NCI-H2107 treated with DMSO at 0.1 percent for 48 hours (cell line): ENCODE data around the gene C22orf23.

Experiments used
- DNase-seq: peaks from one replicate; lab custom pipeline; 2025; ENCODE audit not compliant: unreplicated experiment; lab: John Stamatoyannopoulos, UW

C22orf23 gene

GRCh38 chr22:37926771-37927636 lies 26.4 kb downstream of the C22orf23 start:
- DNase-seq: no peak

- DNase-seq: no peak
Measured at GRCh38 chr22:37926358-37926757, 27.0 kb downstream of the C22orf23 start.

- no peak for DNase-seq
Measured at GRCh38 chr22:37925767-37926166, 27.6 kb downstream of the C22orf23 start.

- no peak for DNase-seq
Measured at GRCh38 chr22:37925330-37925729, 28.1 kb downstream of the C22orf23 start.

GRCh38 chr22:37924386-37925065 lies 28.9 kb downstream of the C22orf23 start:
- no peak for DNase-seq

- DNase-seq: no peak
Measured at GRCh38 chr22:37923927-37924326, 29.5 kb downstream of the C22orf23 start.

GRCh38 chr22:37922191-37922590 lies 31.2 kb downstream of the C22orf23 start:
- no peak for DNase-seq

GRCh38 chr22:37920126-37920525 lies 33.3 kb downstream of the C22orf23 start:
- DNase-seq: no peak

- no peak for DNase-seq
Measured at GRCh38 chr22:37918580-37919270, 34.7 kb downstream of the C22orf23 start.

- no peak for DNase-seq
Measured at GRCh38 chr22:37917874-37918548, 35.4 kb downstream of the C22orf23 start.

GRCh38 chr22:37916311-37916710 lies 37.1 kb downstream of the C22orf23 start:
- DNase-seq: no peak

GRCh38 chr22:37913233-37913721 lies 40.1 kb downstream of the C22orf23 start:
- no peak for DNase-seq

- no peak for DNase-seq
Measured at GRCh38 chr22:37912171-37912570, 41.2 kb downstream of the C22orf23 start.

GRCh38 chr22:37911697-37912096 lies 41.7 kb downstream of the C22orf23 start:
- no peak for DNase-seq

GRCh38 chr22:37910890-37911672 lies 42.3 kb downstream of the C22orf23 start:
- DNase-seq: no peak

GRCh38 chr22:37909766-37910165 lies 43.6 kb downstream of the C22orf23 start:
- DNase-seq: no peak

GRCh38 chr22:37907036-37907954 lies 46.1 kb downstream of the C22orf23 start:
- DNase-seq: no peak

- DNase-seq: no peak
Measured at GRCh38 chr22:37906364-37907008, 46.9 kb downstream of the C22orf23 start.
